GM19372 (cell line): ENCODE measurements around the gene EML1.

ENCODE experiments used
- ATAC-seq: cut with Tn5 transposase; IDR thresholded peaks from one replicate; pipeline ENCODE4 v1.9.1; 2021; ENCODE audit warnings: mild to moderate bottlenecking, low read depth, moderate library complexity; ENCODE audit not compliant: unreplicated experiment

The EML1 gene

GRCh38 chr14:99857551-99857950, 64.3 kb downstream of the EML1 start:
- ATAC-seq: no peak

GRCh38 chr14:99860219-99860618, 67.0 kb downstream of the EML1 start:
- no peak for ATAC-seq

GRCh38 chr14:99862136-99862535, 68.9 kb downstream of the EML1 start:
- ATAC-seq: no peak

GRCh38 chr14:99863059-99863458, 69.8 kb downstream of the EML1 start:
- ATAC-seq: no peak

GRCh38 chr14:99865408-99865807, 72.2 kb downstream of the EML1 start:
- ATAC-seq: no peak

- ATAC-seq: no peak
Observed at GRCh38 chr14:99870617-99871016, 77.4 kb downstream of the EML1 start.

GRCh38 chr14:99871771-99872170, 78.6 kb downstream of the EML1 start:
- ATAC-seq: no peak

DNA sequence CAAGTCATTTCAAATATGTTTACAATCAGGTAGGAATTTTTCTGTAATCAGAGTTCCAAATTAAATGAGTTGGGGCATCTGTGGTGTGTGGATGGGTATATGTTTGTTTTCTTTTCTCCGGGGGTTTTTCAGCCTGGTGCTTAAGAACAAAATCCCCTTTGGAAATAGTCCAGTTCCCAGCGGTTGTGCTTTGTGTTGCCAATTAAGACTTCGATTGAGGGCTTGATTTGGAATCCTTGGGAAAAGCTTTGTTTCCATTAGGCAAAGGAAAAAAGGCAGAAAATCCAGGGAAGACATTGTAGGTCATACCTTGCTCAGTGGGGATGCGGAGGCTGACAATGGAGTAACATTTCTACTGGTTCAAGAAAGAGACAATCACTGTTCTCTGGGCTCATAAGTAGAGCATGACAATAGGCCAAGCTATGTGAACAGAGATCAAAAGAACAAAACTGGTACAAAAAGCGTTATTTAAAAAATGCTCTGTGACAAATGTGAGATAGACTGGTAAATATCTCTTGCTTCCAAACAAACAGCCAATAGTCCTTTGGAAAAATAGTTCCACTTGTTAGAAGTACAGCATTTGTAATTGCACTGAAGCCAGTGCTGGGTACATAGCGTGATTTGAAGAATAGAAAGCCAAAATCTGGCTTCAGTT, 79.7 kb downstream of the EML1 start:
- ATAC-seq: no peak

DNA sequence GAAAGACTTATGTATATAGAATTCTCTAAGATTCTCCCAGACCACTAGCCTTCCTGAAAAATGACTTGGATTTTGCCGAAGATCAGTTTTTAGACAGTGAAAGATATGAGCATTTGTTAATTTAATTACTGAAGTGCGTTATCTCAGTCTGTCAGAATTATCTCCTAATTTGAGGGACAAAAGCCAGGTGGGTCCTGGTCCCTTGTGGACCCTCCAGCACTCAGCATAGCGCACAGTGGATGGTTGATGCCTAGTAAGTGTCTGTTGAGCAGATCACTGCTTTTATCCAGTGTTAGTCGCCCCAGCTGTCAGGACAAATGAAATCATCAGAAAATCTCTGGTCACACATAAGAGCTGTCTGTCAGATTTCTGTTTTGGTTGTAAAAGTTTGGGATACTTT, 80.4 kb downstream of the EML1 start:
- ATAC-seq: no peak

DNA sequence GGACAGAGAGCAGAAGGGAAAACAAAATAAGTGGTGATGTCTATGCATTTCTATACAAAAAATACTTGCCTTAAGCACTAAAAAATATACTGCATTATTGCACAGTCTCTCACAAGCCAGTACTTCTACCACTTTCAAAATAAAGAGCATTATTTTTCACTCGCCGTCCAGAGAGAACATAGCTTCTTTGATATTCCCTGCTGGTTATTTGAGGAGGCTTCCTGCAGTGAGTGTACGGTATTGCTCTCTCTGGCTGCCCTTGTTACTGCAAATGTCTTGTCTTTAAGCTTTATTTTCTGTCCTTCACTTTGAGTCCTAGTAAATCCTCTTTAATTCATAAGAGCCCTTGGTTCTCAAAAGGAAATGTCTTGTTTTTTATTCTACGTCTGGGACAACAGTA, 81.1 kb downstream of the EML1 start:
- no peak for ATAC-seq

DNA sequence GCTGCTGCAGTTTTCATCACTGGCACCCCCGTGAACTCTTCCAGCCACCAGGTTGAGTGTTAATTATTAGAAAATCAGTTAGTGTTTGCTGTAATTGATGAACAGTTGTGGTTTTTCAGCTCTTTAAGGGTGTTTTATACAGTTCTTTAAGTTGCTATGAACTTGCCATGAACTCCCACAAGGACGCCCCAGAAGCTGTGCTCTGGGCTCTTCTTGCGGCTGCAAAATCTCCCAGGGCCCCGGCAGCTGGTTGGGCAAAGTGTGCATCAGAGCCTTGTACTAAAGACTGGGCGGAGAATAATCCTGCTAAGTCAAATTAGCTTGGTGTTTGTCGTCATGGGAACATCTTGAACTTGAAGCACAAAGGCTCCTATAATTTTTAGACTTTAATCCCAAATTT, 82.2 kb downstream of the EML1 start:
- no peak for ATAC-seq

DNA sequence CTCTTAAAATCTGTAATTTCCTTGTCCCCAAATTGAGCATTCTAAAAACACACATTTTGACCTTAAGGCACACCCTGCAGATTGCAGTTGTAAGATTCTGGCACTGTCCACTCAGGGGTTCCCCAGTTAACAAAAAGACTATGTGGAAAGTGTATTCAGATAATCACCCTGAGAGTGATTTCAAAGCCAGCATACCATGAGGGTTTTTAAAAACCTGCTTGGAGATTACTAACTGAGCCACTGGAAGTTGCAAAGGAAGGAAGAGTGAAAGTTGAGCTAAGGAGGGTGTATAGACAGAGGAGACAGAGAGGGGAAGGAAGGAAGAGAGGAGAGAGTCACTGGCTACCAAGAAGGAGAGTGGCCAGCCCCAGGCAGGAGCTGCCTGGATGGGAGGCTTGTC, 82.6 kb downstream of the EML1 start:
- ATAC-seq: no peak

DNA sequence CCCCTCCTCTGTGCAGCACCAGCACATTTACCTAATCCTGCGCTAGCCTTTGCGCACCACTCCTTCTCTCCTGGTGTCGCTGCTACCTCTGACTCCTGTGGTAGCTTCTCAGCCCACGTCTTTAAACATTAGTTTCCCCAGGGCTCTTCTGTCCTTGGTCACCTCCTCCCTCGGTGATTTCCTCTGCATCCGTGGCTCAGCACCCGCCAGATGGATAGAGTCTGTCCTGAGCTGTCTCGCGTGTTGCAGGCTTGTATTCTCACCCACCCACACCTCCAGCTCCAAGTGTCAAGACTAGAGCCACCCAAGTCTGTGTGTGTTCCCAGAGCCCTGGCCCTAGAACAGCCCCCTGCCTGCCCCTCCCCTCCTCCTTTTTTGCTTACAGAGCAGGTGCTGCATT, 83.2 kb downstream of the EML1 start:
- no peak for ATAC-seq

GRCh38 chr14:99878563-99878962, 85.3 kb downstream of the EML1 start:
- no peak for ATAC-seq

DNA sequence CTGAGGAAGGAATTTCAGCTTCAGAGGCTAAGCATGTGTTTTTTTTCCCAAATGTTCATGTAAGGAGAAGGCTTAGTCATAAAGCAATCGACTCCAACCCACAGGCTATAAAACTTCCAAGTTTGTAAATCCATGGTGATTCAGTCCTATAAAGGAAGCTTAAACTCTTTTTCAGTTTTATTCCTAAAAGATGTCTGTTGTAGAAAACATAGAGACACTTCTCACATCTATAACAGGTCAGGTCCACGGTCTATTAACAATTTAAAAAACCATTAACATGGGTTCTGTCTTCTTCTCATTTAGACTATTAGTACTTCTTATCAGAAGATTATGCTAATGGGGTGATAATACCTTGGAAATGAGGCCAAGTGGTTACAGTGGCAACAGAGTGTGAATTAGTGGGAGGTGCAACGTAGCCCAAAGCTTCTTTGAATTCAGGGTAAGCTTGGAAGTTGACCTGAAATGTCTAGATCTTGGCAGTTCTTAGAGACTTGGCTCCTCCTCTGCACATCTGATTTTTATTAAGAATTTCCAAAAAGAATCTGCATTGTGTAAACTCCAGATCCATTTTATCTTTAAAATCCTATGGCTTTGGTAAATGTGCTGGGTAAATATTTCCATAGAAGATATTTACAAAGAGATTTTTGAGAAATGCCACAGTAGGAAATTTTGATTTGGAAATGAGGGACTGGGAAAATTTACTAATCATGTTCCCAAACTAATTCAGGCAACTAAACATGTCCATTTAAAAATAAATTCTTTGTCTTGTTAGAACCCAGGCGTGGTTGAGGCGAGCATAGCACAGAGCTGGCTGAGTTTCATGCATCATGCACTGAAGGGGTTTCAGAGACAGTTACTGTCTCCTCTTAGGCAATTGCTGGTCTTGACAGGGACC, 86.4 kb downstream of the EML1 start:
- no peak for ATAC-seq

- no peak for ATAC-seq
Observed at GRCh38 chr14:99880651-99881420, 87.6 kb downstream of the EML1 start.

DNA sequence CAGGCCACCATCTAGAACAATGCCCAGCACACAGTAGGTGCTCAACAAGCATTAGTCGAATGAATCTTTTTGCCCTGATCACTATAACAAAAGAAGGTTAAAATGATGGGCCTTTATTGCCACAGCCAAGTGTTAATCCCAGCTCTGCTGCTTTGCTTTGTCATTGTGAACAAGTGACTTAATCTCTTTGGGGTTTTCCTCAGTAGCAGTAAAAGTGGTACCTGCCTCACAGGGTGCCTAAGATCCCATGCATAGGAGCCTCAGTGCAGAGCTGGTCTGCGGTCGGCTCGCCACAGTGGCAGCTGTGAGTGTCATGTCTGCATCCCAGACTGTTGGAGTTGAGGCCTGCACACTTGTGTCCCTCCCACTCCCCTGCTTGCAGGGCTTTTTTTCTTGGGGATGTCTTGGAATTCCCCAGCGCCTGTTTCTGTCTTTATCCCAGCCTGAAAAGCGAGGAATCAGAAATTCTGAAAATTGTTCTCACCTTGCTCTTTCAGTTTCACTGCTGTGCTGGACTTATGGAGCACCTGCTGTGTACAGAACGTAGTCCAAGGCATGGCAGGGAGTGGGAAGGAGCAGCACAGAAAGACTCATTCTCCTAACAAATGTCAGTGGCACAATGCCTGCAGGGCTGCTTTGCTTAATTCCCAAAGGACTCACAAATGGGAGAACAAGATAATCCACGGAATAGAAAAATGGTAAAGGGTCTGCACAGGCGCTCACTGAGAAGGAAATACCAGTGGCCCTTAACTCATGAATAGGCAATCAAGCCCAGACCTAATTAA, 90.8 kb downstream of the EML1 start:
- ATAC-seq: no peak

DNA sequence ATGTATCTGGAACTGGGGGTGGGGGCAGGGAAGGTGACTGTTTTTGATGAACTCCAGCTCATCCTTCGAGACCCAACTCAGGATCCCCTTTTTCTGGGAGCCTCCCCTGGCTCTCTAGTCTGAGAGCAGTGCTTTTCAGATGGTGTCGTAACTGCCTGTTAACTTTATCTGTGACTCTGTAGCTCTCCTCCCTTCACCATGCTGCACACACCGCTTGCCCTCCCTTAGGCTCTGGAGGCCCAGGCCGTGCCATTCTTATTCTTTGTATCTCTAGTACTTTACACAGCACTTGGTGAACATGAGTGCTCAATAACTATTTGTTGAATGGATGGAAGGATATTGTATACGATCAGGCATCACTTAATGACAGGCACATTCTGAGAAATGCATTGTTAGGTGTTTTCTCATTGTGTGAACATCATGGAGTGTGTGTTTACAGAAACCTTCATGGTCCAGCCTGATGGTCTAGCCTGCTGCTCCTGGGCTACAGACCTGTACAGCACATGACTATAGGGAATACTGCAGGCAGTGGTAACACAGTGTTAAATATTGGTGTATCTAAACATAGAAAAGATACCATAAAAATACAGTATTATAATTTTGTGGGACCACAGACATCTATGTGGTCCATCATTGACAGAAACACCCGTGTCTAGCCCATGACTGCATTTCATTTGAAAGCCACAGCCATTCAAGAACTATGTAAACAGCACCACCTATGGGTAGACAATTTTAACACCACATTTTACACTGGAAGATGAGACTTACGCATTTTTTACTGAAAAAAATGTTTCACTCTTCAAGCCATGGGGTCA, 91.8 kb downstream of the EML1 start:
- ATAC-seq: no peak

DNA sequence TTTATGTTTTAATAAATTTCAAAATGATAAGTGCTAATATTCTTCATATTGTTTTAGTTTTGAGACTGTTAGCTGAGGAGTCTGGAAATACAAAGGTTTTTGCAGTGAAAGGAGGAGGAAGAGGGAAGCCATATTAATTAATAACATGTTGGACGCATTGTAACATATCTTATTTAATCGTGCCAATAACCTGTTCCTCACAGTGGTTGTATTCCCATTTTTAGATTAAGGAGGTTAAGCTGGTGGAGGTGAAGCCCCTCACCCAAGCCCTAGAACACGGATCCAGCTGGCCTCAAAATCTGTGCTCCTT, 92.4 kb downstream of the EML1 start:
- ATAC-seq: no peak

- ATAC-seq: no peak
Observed at GRCh38 chr14:99887407-99887806, 94.2 kb downstream of the EML1 start.
